NCI-H187 treated with DMSO at 0.1 percent for 48 hours (cell line): ENCODE measurements around the gene FKBP14.
"Not testable (repeated sequence)": the region's sequence is repeated elsewhere in the genome, so short reads cannot be mapped to it uniquely, and the experiment has no call there.

Experiments used
- DNase-seq: peaks from one replicate; lab custom pipeline; 2025; lab: John Stamatoyannopoulos, UW

FKBP14 gene

DNA sequence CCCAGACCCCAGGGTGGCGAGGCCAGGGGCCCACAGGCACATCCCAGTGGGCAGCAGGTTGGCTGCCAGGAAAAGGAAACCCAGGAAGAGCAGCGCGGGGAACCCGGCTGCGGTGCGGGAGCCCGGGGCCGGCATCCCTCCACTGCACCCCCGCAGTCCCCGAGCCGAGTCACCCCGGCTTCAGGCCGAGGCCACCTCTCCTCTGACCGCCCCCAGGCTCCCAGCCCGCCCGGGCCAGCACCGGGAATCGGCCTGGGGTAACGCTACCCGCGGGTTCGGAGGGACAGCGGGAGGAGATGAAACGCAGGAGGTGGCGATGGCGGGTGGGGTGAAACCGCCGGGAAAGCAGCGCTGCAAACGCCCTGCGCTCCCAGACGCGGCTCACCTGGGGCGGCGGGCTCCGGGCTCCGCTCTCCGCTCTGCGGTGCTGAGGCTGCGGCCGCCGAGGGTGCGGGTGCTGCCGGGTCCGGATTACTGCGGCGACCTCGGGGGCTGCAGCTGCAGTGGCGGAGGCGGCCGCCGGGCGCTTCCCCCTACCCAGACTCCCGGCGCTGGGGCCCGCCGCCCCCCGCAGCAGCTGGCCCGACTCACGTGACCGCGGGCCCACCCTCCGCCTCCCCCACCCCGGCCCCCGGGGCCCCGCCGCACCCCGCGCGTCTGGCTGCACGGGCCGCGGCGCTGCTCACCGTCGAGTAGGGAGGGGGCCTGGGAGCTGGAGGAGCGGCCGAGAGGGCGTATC is 37.1 kb downstream of the FKBP14 start, which contains the start of gene SCRN1:
TSS of gene SCRN1 (minus strand) at position 545 of the 739 bp plus-strand sequence. CDS start 20,734 bp downstream, outside the sequence.
- DNase-seq, result no peak

GRCh38 chr7:29988424-29989256 is 37.9 kb downstream of the FKBP14 start:
- no peak for DNase-seq

GRCh38 chr7:29987811-29988317 is 38.6 kb downstream of the FKBP14 start:
- no peak for DNase-seq

DNA sequence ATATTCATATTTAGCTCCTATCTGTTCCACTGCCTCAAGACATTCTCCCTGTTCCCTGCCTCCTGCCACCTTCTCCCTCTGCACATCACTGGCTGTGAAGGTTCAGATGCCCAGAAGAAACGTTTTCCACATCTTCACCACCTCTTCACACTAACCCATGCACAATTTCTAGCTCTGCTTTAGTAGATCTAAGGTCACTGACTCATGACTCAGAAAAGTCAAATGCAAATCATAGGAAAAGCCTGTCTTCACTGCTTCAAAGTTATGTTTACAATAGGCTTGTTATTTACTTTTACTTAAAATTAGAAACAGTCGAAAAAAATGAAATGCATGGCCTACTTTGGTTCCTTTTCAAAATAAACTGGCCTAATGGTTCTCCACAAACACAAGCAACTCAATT is 39.4 kb downstream of the FKBP14 start:
- DNase-seq, result no peak

DNA sequence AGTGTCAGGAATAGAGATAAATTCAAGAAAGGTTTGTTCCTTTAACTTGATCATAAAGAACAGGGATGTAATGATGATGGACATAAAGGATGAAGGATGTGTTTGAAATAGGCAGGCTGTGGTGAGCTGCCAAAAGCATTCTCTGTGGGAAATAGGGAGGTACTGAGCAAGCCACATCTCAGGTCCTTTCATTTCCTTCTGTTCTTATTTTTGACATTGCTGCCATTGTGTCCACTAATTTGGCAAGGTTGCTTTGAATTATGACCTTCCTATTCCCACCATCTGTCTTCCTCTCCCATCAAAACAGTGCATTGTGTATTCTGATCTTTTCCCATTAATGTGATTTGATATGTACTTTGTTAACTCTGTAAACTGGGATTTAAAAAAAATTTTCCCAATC is 46.4 kb downstream of the FKBP14 start:
- DNase-seq, result no peak

DNA sequence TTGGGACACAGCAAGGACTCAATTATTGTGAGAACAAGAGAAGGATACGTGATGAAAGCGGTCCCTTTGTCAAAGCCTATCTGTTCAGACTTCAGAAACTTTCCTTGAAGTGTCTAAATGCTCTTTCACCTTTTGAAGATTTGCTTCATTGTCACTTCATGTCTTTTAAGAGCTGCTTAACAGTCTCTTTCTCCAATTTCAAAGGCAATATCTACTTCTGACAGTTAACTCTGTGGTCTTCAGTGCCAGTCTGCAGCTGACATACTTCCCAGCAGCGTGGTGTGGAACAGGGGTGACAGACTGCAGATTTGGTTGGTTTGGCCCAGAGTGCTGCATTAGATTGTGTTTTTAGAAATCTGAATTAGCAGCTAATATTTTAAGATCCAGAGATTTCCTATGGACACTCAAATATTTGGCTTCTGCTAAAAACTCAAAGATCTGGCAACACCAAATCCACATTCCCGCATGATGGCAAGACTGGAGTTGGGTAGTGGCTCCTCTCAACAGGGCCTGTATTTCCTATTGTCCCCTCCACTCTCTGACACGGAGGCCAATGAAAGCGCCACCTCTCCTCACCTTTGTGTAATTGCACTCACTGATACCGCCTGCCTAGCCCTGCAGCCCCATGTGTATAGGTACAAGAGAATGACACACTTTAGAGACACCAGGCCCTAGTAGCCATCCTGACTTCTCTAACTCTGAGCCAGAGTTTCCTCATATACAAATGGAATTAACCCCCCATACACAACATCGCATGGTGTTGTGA is 48.4 kb downstream of the FKBP14 start:
- DNase-seq, result no peak

GRCh38 chr7:29976673-29977415 is 49.7 kb downstream of the FKBP14 start:
- no peak for DNase-seq

DNA sequence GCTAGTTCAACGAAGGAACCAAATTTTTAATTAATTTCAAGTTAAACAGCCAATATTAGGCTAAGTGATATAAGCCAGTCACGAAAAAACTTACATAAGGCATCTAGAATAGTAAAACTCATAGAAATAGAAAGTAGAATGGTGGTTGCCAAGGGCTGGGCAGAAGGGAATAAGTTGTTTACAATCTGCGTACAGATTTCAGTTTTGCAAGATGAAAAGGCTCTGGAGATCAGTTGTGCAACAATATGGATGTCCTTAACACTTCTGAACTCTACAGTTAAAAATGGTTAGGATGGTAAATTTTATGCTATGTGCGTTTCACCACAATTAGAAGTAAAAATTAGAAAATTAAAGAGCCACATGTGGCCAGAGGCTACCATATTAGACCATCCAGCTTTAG is 50.2 kb downstream of the FKBP14 start:
- no peak for DNase-seq

DNA sequence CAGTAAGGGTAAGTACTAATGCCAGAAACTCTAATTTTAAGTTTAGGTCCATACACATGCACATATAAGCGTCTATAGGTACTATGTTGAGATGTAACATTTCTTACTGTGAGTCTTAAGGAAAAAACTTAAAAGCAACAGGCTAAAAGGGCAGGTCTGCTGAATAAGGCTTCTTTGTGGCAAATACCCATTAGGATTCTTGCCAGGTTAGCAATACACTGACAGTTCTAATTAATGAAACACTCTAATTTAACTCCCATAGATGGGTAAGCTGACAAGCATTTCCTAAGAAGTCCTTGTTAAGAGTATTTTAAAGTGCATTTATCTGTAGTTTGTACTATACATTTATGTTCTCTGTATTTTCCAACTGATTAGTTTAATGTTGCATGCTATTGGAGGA is 50.9 kb downstream of the FKBP14 start:
- no peak for DNase-seq

GRCh38 chr7:29974286-29974685 is 52.2 kb downstream of the FKBP14 start:
- DNase-seq, result no peak

DNA sequence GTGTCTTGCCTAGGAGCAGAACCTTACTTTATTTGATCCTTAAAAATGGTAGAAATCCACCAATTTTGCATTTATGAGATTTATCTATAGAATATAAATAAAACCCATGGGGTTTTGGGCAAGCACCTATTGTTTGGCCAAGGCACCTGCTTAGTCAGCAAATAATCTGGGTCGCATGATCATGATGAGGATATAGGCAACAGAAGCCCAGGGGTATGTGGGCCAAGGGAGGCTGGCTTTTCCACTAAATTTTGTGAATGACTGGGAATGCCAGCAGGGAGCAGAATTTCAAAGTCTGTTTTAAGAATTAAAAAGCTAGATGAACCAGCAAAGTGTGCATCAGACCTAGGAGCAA is 54.2 kb downstream of the FKBP14 start:
- no peak for DNase-seq

DNA sequence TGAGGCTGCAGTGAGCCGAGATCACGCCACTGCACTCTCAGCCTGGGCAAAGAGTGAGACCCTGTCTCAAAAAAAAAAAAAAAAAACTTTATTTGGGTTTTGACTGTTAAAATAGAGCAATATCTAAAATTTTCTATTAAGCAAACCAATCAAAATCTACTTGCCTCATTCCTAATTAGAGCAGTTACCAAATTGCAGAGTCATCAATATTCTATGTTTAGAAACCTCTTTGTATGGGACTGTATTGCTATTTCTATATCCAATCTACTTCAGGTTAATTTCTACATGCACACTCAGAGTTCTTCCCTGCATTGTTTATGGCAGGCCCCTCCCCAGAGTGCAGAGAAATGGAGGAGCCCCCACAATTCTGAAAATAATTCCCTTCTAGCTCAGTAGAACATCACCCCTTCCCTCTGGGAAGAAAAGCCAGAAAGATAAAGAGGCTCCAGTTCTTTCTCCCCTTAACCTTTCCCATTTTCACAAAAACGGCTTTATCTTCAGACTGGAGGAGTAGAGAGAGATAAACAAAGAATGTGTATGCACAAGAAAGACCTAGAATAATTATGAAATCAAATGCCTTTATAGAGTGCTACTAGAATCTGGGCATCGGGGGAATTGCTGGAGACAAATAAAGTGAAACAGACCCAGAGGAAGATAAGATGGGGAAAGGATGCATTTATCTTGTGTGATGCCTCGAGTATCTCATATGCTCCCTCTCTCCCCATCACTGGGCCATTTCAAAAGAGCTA is 54.8 kb downstream of the FKBP14 start:
- DNase-seq, result no peak

GRCh38 chr7:29970158-29970557 is 56.3 kb downstream of the FKBP14 start:
- no peak for DNase-seq

GRCh38 chr7:29969738-29970137 is 56.8 kb downstream of the FKBP14 start:
- DNase-seq, result no peak

DNA sequence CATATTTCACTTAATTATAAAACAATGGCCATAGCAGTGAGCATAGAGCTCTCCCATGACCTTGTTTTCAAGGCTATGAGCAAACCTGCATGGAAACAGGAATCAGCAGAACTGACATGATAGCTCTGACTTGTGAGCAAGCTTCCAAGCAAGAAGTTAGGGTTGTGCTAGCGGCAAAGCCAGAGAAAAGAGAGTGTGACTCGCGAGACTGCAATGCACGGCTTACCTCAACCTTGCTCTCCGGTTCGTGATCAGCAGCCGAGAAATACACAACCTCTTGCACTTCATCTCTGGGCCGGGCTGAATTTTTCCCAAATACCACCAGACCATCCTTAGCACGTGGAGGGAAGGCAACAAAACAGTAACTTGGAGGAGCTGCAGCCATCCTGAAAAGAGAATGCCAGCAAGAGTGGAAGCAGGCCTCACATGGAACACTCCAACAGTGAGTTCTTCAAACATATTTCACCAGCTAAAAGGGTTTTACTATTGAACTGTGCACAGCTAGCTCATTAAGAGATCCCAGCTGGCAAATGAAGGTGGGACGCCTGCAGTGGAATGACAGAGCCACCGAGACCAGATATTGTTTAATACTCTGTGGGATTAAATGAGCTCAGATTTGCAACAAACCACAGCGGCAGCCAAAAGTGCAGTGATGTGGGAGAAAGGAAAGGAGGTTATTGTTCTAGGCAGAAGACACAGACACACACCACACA is 57.7 kb downstream of the FKBP14 start:
- DNase-seq, result no peak

DNA sequence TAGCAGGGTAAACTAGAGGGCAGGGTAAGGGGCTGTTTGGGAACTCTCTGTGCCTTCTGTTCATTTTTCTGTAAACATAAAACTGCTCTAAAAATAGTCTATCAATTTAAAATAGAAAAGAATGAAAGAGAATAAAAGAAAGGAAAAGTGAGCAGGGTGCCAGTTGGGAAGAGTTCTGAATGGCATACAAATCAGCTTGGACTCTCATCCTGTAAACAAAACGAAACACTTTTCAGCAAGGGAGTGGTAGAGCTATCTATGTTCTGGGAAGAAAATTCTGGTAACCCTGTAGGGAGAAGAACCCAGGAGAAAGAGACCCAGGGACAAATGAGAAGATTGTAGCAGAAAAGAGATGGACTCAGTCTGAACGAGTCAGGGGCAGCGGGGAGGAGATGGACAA is 61.5 kb downstream of the FKBP14 start:
- DNase-seq, result no peak

DNA sequence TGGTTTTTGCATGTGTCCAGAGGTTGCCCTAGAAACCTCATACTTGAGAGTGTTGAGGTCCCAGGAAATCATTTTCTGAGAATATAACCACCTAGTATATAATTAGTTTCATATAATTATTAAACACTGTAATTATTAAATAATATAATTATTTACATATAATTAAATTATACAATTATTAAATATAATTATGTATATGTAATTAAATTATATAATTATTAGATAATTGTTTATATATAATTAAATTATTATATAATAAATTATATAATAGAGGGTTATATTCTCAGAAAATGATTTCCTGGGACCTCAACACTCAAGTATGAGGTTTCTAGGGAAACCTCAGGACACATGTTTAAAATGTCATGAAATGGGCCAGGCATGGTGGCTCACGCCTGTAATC is 64.5 kb downstream of the FKBP14 start:
- DNase-seq, result no peak

DNA sequence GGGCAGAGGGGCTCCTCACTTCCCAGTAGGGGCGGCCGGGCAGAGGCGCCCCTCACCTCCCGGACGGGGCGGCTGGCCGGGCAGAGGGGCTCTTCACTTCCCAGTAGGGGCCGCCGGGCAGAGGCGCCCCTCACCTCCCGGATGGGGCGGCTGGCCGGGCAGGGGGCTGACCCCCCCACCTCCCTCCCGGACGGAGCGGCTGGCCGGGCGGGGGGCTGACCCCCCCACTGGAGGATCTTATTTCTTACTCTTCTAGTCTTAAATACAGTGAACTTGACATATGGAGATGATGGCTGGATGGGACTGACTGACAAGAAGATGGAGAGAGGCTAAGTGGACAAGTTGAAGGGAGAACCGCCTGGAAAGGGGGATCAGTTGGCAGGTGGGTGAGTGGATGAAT is 64.9 kb downstream of the FKBP14 start:
- DNase-seq, result not testable (repeated sequence)
